ENCODE measurements around the gene ADAMTSL3. TPM values are rescaled to one million over a fixed set of nuclear protein-coding genes. Genes with fewer than 3 reads are reported as not detected.

The ADAMTSL3 gene
- total and polyA plus RNA-seq, 8 donors, result 10.5 to 27.6 (median 17.4) TPM

DNA sequence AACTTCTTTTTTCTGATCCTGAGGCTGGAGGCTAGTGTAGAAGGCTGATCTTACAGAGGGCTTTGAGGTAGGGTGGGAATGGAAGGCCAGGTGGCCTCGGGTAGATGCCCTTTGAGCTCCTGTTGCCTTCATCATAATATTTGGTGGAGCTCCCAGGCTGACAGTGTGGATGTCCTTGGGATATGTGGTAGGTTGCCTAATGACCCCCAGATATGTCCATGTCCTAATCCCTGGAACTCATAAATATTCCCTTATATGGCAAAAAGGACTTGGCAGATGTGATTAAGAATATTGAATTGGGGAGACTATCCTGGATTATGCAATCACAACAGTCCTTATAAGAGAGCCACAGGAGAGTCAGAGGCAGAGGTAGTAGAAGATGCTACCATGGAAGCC is 5.5 kb downstream of the ADAMTSL3 start:
- peaks cover 0 to 2% of the 10 kb centered on the region in 2 donors for H3K9me3 ChIP-seq
- no peak overlapping the region for H3K27ac ChIP-seq
- H3K4me1 ChIP-seq, result no peaks in the 10 kb centered on the region
- no peak for DNase-seq
- no peaks in the 10 kb centered on the region for H3K36me3 ChIP-seq
- intact Hi-C loops (cut with DNase I), result no loop called here
- no peak overlapping the region for H3K4me3 ChIP-seq
- peaks cover 0 to 22% of the 10 kb centered on the region in 2 donors for H3K27me3 ChIP-seq
- no peak for ATAC-seq
- TF ChIP-seq, protein P1, sequence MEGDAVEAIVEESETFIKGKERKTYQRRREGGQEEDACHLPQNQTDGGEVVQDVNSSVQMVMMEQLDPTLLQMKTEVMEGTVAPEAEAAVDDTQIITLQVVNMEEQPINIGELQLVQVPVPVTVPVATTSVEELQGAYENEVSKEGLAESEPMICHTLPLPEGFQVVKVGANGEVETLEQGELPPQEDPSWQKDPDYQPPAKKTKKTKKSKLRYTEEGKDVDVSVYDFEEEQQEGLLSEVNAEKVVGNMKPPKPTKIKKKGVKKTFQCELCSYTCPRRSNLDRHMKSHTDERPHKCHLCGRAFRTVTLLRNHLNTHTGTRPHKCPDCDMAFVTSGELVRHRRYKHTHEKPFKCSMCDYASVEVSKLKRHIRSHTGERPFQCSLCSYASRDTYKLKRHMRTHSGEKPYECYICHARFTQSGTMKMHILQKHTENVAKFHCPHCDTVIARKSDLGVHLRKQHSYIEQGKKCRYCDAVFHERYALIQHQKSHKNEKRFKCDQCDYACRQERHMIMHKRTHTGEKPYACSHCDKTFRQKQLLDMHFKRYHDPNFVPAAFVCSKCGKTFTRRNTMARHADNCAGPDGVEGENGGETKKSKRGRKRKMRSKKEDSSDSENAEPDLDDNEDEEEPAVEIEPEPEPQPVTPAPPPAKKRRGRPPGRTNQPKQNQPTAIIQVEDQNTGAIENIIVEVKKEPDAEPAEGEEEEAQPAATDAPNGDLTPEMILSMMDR (IDR thresholded peaks at IDR 0.05), result no peak

DNA sequence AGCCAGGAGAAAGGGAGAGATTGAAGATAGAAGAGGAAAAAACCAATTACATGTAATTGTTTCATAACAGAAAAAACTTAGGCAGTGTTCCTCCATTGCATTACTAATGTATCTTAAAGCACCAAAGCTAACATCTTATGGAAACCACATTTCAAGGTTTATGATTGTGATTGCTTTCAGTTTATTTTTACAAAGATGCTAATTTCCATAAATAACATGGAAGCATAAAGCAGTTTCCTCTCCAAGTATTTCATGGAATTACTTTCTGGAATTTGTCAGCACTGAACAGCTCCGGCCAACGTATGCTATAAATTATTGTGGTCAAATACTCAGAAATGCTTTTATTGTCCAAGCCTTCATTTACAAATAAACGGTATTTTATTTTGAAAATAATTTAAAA is 11.6 kb downstream of the ADAMTSL3 start:
- H3K4me3 ChIP-seq, result no peak overlapping the region
- DNase-seq, result no peak
- H3K9me3 ChIP-seq, result peaks cover 0 to under 1% of the 10 kb centered on the region in 2 donors
- no peaks in the 10 kb centered on the region for H3K4me1 ChIP-seq
- no peak for ATAC-seq
- intact Hi-C loops (cut with DNase I), result no loop called here
- H3K27me3 ChIP-seq, result no peaks in the 10 kb centered on the region
- H3K36me3 ChIP-seq, result no peaks in the 10 kb centered on the region
- no peak overlapping the region for H3K27ac ChIP-seq
- TF ChIP-seq, protein P1 (IDR thresholded peaks at IDR 0.05), result no peak

DNA sequence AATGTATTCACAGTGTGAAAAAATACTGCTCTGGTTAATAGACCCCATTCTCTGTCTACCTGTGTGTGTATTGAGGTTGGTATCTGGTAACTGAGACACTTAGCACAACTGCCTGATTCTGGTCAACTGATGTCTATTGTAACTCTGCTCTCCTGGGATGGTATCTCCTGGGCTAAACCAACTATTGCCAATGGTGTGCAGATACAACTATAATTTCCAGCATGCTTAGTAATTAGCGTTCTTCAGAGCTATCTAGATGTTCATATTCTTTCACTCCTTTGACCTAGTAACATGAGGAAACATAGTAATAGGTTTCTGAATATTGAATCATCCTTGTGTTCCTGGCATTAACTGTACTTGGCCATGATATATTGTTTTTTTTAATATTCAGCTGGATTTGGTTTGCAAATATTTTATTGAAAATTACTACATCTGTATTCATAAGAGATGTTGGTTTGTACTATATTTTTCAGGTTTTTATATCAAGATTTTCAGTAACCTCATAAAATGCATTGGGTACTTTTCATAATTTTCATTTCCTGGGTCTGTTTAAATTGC is 16.8 kb downstream of the ADAMTSL3 start:
- no peaks in the 10 kb centered on the region for H3K4me1 ChIP-seq
- H3K27me3 ChIP-seq, result no peaks in the 10 kb centered on the region
- peaks cover 0 to 3% of the 10 kb centered on the region in 2 donors for H3K9me3 ChIP-seq
- ATAC-seq, result no peak
- H3K4me3 ChIP-seq, result no peak overlapping the region
- intact Hi-C loops (cut with DNase I), result no loop called here
- no peak overlapping the region for H3K27ac ChIP-seq
- TF ChIP-seq, protein P1 (IDR thresholded peaks at IDR 0.05), result no peak
- no peaks in the 10 kb centered on the region for H3K36me3 ChIP-seq
- no peak for DNase-seq

DNA sequence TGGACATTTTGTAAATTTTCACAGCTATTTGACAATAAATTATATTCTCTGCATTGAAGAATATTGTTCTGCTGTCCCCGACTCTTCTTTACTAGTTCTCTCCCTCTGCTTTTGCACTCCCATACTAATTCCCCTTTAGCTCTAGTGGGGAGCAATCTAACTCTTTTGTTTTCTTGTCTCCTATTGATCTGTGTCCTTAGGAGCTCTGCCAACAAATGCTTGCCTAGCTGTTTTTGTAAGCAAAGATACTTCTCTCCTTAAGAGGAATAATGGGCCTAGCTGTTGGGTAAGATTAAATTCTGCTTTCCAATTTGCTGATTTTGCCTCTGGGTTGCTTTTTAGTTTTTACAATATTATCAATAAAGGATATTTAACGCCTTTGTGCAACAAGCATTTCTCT is 17.7 kb downstream of the ADAMTSL3 start:
- Histone ChIP-seq H3K36me3 (no peaks in the 10 kb centered on the region), H3K4me1 (no peaks in the 10 kb centered on the region), H3K27ac (no peak overlapping the region), H3K9me3 (peaks cover 0 to 3% of the 10 kb centered on the region in 2 donors), H3K4me3 (no peak overlapping the region), H3K27me3 (no peaks in the 10 kb centered on the region)
- ATAC-seq, result no peak
- intact Hi-C loops (cut with DNase I), result no loop called here
- DNase-seq, result no peak
- TF ChIP-seq, protein P1 (IDR thresholded peaks at IDR 0.05), result no peak

DNA sequence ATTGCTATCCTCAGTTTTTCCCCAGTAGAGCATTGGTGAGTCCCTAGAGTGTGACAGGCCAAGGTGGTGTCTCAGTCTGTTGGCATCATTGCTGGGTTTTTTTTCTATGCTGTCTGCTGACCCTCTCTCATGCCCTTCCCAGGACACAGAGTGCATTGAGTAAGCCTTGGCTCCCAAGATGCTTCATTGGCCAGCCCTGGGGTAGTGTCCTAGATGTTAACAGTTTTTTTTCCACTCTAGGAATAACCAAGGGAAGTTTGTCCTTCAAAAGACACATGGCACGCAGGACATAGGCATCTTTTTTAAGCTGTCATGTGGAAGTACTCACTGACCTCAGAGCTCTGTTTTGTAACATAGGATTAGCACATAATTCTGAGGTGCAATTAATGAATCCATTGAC is 19.5 kb downstream of the ADAMTSL3 start:
- no peaks in the 10 kb centered on the region for H3K27me3 ChIP-seq
- no peak overlapping the region for H3K27ac ChIP-seq
- intact Hi-C loops (cut with DNase I), result no loop called here
- TF ChIP-seq, protein P1 (IDR thresholded peaks at IDR 0.05), result no peak
- no peaks in the 10 kb centered on the region for H3K4me1 ChIP-seq
- peaks cover 0 to 5% of the 10 kb centered on the region in 2 donors for H3K9me3 ChIP-seq
- H3K36me3 ChIP-seq, result no peaks in the 10 kb centered on the region
- DNase-seq, result no peak
- ATAC-seq, result no peak
- H3K4me3 ChIP-seq, result no peak overlapping the region
